Cardiac muscle cell (in vitro differentiated cells and primary cell): ENCODE results near the gene FAM174B. TPM values are rescaled to one million over a fixed set of nuclear protein-coding genes. Genes with fewer than 3 reads are reported as not detected.

Experiments used
- DNase-seq, 2 donors: peaks; one replicate each; pipeline versions ENCODE4 v3.0.0 to v3.0.0-alpha.2; 2010 to 2017; ENCODE audit warnings: low read depth in 1 of 2, low spot score in 1 of 2
- H3K27ac ChIP-seq: fragments of 200-600 bp; sonication (generic); 2 replicates; pipeline ENCODE4 v1.5.1; 2016
- H3K27me3 ChIP-seq: fragments of 200-600 bp; sonication (generic); 2 replicates; pipeline ENCODE4 v1.6.0; 2016; ENCODE audit warnings: control low read depth
- H3K36me3 ChIP-seq: fragments of 200-600 bp; sonication (generic); 2 replicates; pipeline ENCODE4 v1.5.1; 2016; ENCODE audit warnings: control low read depth
- H3K4me1 ChIP-seq: fragments of 200-600 bp; sonication (generic); 2 replicates; pipeline ENCODE4 v1.8.1; 2017; ENCODE audit warnings: low read depth, mild to moderate bottlenecking, mixed run types
- H3K4me3 ChIP-seq: fragments of 200-600 bp; sonication (generic); 2 replicates; pipeline ENCODE4 v1.5.1; 2016; ENCODE audit warnings: mild to moderate bottlenecking
- H3K9me3 ChIP-seq: fragments of 200-600 bp; sonication (generic); 2 replicates; pipeline ENCODE4 v1.5.1; 2017; ENCODE audit warnings: low read depth, mild to moderate bottlenecking, control low read depth
- polyA plus RNA-seq: library from polyadenylated mRNA; unstranded; fragments of >200 nt; fragmentation: Nextera tagmentation; extraction: Ambion mirVana; gene quantifications from 2 replicates; pipeline ENCODE4 v1.2.1, GENCODE V29; 2016
- total RNA-seq: library from RNA; depleted of rRNA; stranded (reverse); fragments of >200 nt; gene quantifications from 2 replicates; pipeline ENCODE4 v1.2.3, GENCODE V29; 2016
- TF ChIP-seq, protein P1 (sequence below): IDR thresholded peaks from 2 replicates; pipeline ENCODE4 v1.5.1; 2012; ENCODE audit warnings: low read depth, mild to moderate bottlenecking, low read length

Gene FAM174B
- total and polyA plus RNA-seq, 2 experiments from 2014 or later = 9.3 to 30.2 TPM

DNA sequence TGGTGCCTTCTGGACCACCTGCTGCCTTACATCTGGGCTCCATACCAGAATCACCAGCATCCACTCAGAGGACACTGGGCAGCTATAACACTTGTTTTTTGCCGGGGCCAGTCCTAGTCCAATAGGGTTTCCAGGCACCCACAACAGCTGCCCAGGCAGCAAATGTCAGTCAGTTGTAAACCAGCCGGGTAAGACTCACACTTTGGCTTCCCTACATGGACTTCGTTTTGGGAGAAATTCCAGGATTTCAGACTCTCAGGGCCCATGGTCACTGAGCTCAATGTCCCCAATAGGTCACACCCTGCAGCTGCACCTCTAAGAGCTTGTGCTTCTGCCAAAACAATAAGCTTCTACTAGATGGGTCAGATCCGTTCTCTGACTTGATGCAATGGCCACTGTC is 83.8 kb downstream of the FAM174B start:
- no peaks in the 10 kb centered on the region for H3K27me3 ChIP-seq
- no peak for DNase-seq
- TF ChIP-seq, protein P1, sequence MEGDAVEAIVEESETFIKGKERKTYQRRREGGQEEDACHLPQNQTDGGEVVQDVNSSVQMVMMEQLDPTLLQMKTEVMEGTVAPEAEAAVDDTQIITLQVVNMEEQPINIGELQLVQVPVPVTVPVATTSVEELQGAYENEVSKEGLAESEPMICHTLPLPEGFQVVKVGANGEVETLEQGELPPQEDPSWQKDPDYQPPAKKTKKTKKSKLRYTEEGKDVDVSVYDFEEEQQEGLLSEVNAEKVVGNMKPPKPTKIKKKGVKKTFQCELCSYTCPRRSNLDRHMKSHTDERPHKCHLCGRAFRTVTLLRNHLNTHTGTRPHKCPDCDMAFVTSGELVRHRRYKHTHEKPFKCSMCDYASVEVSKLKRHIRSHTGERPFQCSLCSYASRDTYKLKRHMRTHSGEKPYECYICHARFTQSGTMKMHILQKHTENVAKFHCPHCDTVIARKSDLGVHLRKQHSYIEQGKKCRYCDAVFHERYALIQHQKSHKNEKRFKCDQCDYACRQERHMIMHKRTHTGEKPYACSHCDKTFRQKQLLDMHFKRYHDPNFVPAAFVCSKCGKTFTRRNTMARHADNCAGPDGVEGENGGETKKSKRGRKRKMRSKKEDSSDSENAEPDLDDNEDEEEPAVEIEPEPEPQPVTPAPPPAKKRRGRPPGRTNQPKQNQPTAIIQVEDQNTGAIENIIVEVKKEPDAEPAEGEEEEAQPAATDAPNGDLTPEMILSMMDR = no peak
- H3K27ac ChIP-seq = no peak overlapping the region
- no peaks in the 10 kb centered on the region for H3K9me3 ChIP-seq
- no peak overlapping the region for H3K4me3 ChIP-seq
- peaks cover 5% of the 10 kb centered on the region for H3K4me1 ChIP-seq
- H3K36me3 ChIP-seq = no peaks in the 10 kb centered on the region

DNA sequence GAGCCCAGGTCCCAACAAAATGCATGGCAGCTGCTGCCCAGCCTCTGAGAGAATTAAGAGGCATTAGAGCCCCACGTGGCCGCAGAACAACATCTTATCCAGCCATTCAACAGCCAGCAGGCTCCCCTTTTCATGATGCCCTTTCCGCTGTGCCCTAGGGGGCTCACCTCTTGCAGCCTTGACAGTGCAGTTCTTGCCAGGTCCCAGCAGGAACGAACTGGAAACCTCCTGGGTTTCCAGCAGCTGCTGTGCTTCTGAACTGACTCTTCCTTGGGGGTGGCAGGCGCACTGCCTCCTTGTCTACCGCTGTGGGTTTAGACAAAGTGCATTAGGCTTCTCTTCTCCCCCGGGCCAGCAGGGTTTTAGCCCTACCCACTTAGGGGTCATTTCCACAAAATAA is 85.2 kb downstream of the FAM174B start:
- Histone ChIP-seq H3K36me3 (no peaks in the 10 kb centered on the region), H3K4me1 (peaks cover 5% of the 10 kb centered on the region), H3K9me3 (no peaks in the 10 kb centered on the region), H3K27me3 (no peaks in the 10 kb centered on the region), H3K27ac (no peak overlapping the region), H3K4me3 (no peak overlapping the region)
- no peak for DNase-seq
- TF ChIP-seq, protein P1 = no peak

DNA sequence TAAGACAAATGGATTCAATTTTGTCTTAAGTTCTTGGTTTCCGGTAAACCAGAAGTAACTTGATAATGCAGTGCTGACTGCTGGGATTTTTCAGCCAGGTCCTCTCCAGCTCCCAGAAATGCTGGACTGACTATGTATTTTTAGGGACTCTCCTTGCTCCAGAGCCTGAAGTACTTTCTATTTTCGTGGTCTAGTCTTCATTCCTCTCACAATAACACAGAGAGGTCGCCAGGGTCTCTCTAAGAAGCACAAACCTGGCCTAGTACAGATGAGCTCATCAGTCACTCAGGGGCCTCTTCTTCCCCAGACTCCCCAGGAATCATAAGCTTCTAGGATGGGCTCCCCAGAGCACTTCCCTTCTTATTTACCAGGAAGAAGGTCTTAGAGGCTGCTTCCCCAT is 85.8 kb downstream of the FAM174B start:
- Histone ChIP-seq H3K27ac (peak overlapping the region; percentile 58), H3K4me3 (no peak overlapping the region), H3K27me3 (no peaks in the 10 kb centered on the region), H3K36me3 (no peaks in the 10 kb centered on the region), H3K9me3 (no peaks in the 10 kb centered on the region), H3K4me1 (peaks cover 5% of the 10 kb centered on the region)
- TF ChIP-seq, protein P1 = no peak
- peak in 1 of 2 donors; percentile 5 for DNase-seq

Other genes starting within 250 kb of the FAM174B start
- 49.5 and 118 TPM in 2 replicates for gene CHD2, start 244.5 kb upstream of the FAM174B start, total RNA-seq
- 60.8 and 90.6 TPM in 2 replicates for gene CHD2, start 244.5 kb upstream of the FAM174B start, polyA plus RNA-seq